Placental epithelial cell (primary cell): ENCODE measurements around the gene LRRC4C. TPM values are rescaled to one million over a fixed set of nuclear protein-coding genes. Genes with fewer than 3 reads are reported as not detected.

Experiments
- small RNA-seq: library from RNA; depleted of rRNA; stranded (forward); fragments of <200 nt; gene quantifications from one replicate; pipeline ENCODE3, GENCODE V24; 2012
- total RNA-seq: library from RNA; depleted of rRNA; stranded (reverse); fragments of >200 nt; gene quantifications from 2 replicates; pipeline ENCODE4 v1.2.3, GENCODE V29; 2012

The LRRC4C gene
- under 0.01 TPM in 1 of 2 replicates, not detected in the other for total RNA-seq

GRCh38 chr11:41459465-41460401, at the start of gene LRRC4C:
TSS of gene LRRC4C (minus strand) at chr11:41459652.

Small RNA genes lying within 50 kb of the gene (small RNA-seq; reads per million reads assigned to genes)
- gene RF00019 (not detected), gene RNU6-365P (not detected)
